ENCODE measurements around the gene TRIM71. TPM values are rescaled to one million over a fixed set of nuclear protein-coding genes. Genes with fewer than 3 reads are reported as not detected.
"Not testable (repeated sequence)": the region's sequence is repeated elsewhere in the genome, so short reads cannot be mapped to it uniquely, and the experiment has no call there.

Gene TRIM71
- total RNA-seq, 3 donors from 2014 or later: not detected

DNA sequence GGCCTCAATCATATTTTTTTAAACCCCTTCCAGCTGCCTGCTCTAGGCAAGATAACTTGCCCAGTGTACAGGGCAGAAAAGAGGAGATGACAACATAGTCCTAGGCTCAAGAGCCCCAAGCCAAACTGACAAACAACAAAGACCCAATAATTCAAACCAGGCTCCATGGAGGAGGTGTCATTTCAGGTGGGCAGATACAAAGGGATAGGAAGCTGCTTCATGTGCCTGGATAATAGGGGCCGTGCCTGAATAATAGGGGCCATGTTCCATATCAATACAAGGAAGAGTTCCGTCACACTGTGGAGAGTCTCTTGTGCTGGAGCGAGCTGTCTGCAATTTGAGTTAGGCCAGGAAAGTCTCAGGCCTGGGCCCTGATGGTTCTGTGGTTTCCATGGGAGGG lies 35.4 kb upstream of the TRIM71 start:
- Histone ChIP-seq H3K4me1 (ENCODE audit: low read depth) (peaks cover 7% of the 10 kb centered on the region), H3K9me3 (no peaks in the 10 kb centered on the region), H3K36me3 (ENCODE audit: low read depth) (no peaks in the 10 kb centered on the region), H3K4me3 (no peak overlapping the region)
- intact Hi-C loops (cut with DNase I, micrococcal nuclease): no loop called here
- TF ChIP-seq, protein P1, sequence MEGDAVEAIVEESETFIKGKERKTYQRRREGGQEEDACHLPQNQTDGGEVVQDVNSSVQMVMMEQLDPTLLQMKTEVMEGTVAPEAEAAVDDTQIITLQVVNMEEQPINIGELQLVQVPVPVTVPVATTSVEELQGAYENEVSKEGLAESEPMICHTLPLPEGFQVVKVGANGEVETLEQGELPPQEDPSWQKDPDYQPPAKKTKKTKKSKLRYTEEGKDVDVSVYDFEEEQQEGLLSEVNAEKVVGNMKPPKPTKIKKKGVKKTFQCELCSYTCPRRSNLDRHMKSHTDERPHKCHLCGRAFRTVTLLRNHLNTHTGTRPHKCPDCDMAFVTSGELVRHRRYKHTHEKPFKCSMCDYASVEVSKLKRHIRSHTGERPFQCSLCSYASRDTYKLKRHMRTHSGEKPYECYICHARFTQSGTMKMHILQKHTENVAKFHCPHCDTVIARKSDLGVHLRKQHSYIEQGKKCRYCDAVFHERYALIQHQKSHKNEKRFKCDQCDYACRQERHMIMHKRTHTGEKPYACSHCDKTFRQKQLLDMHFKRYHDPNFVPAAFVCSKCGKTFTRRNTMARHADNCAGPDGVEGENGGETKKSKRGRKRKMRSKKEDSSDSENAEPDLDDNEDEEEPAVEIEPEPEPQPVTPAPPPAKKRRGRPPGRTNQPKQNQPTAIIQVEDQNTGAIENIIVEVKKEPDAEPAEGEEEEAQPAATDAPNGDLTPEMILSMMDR (IDR thresholded peaks at IDR 0.05): no peak
- ATAC-seq: no peak
- no peak for DNase-seq

DNA sequence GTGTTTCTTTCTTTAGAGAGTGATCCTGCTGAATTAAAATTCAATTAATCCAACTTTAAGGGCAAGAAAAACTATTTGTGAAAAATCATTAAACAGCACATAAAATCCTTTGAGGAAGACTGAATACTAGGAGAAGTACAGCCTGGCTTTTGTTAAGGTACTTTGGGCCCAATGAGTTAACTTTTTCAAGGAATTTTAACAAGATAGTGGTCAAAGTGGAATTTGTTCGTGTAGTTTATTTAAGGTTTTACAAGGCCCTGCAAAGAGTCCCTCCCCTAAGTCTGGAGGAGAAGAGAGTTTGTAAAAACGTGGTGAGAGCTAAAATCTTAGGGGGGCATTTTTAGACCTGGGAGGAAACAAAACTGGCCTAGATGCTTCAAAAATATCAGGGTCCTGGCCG lies 26.0 kb upstream of the TRIM71 start:
- TF ChIP-seq, protein P1 (IDR thresholded peaks at IDR 0.05): no peak
- H3K9me3 ChIP-seq: no peaks in the 10 kb centered on the region
- DNase-seq (no peak), ATAC-seq (no peak)
- intact Hi-C loops (cut with DNase I, micrococcal nuclease): no loop called here
- no peak overlapping the region for H3K4me3 ChIP-seq
- no peaks in the 10 kb centered on the region for H3K4me1 ChIP-seq (ENCODE audit: low read depth)
- H3K36me3 ChIP-seq (ENCODE audit: low read depth): no peaks in the 10 kb centered on the region

DNA sequence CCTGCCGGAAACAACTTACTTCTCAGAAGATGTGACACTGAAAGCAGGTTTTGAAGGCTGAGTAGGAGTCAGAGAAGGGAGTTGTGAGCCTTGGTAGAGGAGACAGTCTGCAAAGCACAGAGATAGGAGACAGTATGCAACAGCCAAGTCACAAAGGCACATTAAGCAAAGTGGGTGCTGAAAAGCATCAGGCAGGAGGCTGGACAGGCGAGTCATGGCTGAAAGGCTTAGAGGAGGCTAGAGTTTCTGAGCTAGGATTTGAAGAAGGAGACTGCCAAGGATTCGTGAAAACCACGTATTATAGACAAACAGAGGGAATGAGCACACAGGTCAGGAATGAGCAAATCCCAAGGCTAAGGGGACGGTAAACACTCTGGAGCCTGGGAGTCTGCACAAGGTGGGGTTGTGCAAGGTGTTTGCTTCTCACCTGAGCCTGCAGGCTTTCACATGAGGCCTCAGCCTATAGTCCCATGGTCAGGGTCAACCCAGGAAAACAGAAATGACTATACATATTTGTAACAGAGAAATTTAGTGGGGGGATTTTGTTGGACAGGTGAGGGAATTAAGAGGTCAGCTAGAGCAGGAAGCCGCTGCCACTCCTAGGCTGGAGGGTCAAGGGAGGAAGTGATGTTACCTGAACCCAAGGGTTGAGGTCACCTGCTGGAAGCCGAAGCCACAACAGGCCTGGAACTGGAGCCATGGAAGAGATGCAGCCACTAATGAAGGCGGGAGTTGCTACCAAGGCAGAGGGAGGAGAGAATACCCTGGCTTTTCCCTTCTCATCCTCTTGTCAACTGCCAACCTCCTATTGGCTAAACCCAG lies 23.1 kb upstream of the TRIM71 start:
- intact Hi-C loops (cut with DNase I, micrococcal nuclease): no loop called here
- ATAC-seq: no peak
- DNase-seq: no peak
- Histone ChIP-seq H3K4me1 (ENCODE audit: low read depth) (no peaks in the 10 kb centered on the region), H3K36me3 (ENCODE audit: low read depth) (no peaks in the 10 kb centered on the region), H3K9me3 (no peaks in the 10 kb centered on the region), H3K4me3 (no peak overlapping the region)
- TF ChIP-seq, protein P1 (IDR thresholded peaks at IDR 0.05): no peak

DNA sequence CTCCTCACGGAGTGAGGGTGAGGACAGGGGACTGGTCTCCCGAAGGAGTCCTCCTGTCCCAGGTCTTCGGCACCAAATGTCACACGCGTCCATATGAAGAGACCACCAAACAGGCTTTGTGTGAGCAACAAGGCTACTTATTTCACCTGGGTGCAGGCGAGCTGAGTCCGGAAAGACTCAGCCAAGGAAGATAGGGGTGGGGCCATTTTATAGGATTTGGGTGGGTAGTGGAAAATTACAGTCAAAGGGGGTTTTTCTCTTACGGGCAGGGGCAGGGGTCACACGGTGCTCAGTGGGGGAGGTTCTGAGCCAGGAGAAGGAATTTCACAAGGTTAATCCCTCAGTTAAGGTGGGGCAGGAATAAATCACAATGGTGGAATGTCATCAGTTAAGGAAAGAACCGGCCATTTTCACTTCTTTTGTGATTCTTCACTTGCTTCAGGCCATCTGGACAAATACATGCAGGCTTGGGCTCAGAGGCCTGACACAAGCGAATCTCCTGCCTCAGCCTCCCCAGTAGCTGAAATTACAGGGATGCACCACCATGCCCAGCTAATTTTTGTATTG lies 21.3 kb upstream of the TRIM71 start:
- H3K9me3 ChIP-seq; ATAC-seq; H3K4me3 ChIP-seq; H3K4me1 ChIP-seq (ENCODE audit: low read depth); intact Hi-C loops (cut with DNase I, micrococcal nuclease); H3K36me3 ChIP-seq (ENCODE audit: low read depth); DNase-seq: not testable (repeated sequence)

DNA sequence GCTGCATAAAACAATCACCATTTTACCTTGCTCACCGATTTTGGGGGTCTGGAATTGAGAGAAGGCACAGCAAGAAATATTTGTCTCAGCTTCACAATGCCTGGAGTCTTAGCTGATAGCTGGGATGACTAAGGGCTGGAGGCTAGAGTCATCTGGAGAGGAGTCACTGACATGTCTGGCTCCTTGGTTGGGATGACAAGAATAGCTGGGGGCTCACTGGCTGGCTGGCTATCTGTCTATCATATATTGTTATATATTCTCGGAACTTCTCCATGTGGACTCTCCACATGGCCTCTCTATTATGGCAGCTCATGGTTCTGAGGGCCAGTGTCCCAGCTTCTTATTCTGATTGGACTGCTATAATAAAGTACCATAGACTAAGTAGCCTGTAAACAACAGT lies 20.0 kb upstream of the TRIM71 start:
- ATAC-seq: no peak
- Histone ChIP-seq H3K36me3 (ENCODE audit: low read depth) (no peaks in the 10 kb centered on the region), H3K9me3 (no peaks in the 10 kb centered on the region), H3K4me3 (no peak overlapping the region), H3K4me1 (ENCODE audit: low read depth) (no peaks in the 10 kb centered on the region)
- intact Hi-C loops (cut with DNase I, micrococcal nuclease): no loop called here
- TF ChIP-seq, protein P1 (IDR thresholded peaks at IDR 0.05): no peak
- DNase-seq: no peak

DNA sequence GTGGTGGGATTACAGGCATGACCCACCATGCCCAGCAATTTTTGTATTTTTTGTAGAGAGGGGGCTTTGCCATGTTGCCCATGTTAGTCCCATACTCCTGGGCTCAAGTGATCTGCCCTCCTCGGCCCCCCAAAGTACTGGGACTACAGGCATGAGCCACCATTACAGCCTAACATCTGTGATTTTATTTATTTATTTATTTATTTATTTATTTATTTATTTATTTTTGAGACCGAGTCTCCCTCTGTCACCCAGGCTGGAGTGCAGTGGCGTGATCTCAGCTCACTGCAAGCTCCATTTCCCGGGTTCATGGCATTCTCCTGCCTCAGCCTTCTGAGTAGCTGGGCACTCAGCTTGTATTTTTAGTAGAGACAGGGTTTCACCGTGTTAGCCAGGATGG lies 16.4 kb upstream of the TRIM71 start:
- intact Hi-C loops (cut with DNase I, micrococcal nuclease); H3K4me3 ChIP-seq; ATAC-seq; H3K9me3 ChIP-seq; H3K4me1 ChIP-seq (ENCODE audit: low read depth); H3K36me3 ChIP-seq (ENCODE audit: low read depth); DNase-seq: not testable (repeated sequence)

Measured in mucosa of descending colon (tissue), 3 donors.